ENCODE measurements around the gene ELOVL3. TPM values are rescaled to one million over a fixed set of nuclear protein-coding genes. Genes with fewer than 3 reads are reported as not detected.

Gene ELOVL3
- polyA plus RNA-seq, 1 donor, result 0.12 TPM

- Histone ChIP-seq H3K4me3 (ENCODE audit: low read length) (no peak overlapping the region), H3K27me3 (ENCODE audit: control insufficient read depth, insufficient read depth, low read length) (peaks cover 55% of the 10 kb centered on the region), H3K36me3 (ENCODE audit: control insufficient read depth, insufficient read depth, low read length) (no peaks in the 10 kb centered on the region), H3K9me3 (ENCODE audit: control insufficient read depth, low read depth, low read length) (peaks cover 20% of the 10 kb centered on the region), H3K4me1 (ENCODE audit: control insufficient read depth, insufficient read depth, low read length) (peaks cover 18% of the 10 kb centered on the region), H3K27ac (ENCODE audit: low read length) (no peak overlapping the region)
- WGBS (ENCODE audit: insufficient coverage, low lambda C conversion rate), result 100% methylated on average over 1 of the region's 8 CpGs
- DNase-seq, result no peak
Measured at GRCh38 chr10:102227050-102227449, 951 bp downstream of the ELOVL3 start.

GRCh38 chr10:102229810-102230263, 3.7 kb downstream of the ELOVL3 start:
- H3K27ac ChIP-seq (ENCODE audit: low read length), result no peak overlapping the region
- H3K27me3 ChIP-seq (ENCODE audit: control insufficient read depth, insufficient read depth, low read length), result peaks cover 81% of the 10 kb centered on the region
- peak overlapping the region; percentile 15 for H3K4me3 ChIP-seq (ENCODE audit: low read length)
- H3K36me3 ChIP-seq (ENCODE audit: control insufficient read depth, insufficient read depth, low read length), result no peaks in the 10 kb centered on the region
- WGBS (ENCODE audit: insufficient coverage, low lambda C conversion rate), result 0% methylated on average over 1 of the region's 24 CpGs
- DNase-seq, result peak; percentile 77 to 82
- H3K4me1 ChIP-seq (ENCODE audit: control insufficient read depth, insufficient read depth, low read length), result peaks cover 18% of the 10 kb centered on the region
- peaks cover 20% of the 10 kb centered on the region for H3K9me3 ChIP-seq (ENCODE audit: control insufficient read depth, low read depth, low read length)

GRCh38 chr10:102230264-102230860, 4.3 kb downstream of the ELOVL3 start:
- Histone ChIP-seq H3K27ac (ENCODE audit: low read length) (no peak overlapping the region), H3K27me3 (ENCODE audit: control insufficient read depth, insufficient read depth, low read length) (peaks cover 85% of the 10 kb centered on the region), H3K4me3 (ENCODE audit: low read length) (peak overlapping the region; percentile 31), H3K36me3 (ENCODE audit: control insufficient read depth, insufficient read depth, low read length) (no peaks in the 10 kb centered on the region), H3K9me3 (ENCODE audit: control insufficient read depth, low read depth, low read length) (peaks cover 20% of the 10 kb centered on the region), H3K4me1 (ENCODE audit: control insufficient read depth, insufficient read depth, low read length) (peaks cover 18% of the 10 kb centered on the region)
- no CpG with 5 or more reads among the region's 50 CpGs for WGBS (ENCODE audit: insufficient coverage, low lambda C conversion rate)
- peak in 1 of 2 donors; percentile 34 for DNase-seq

GRCh38 chr10:102230861-102231356, 4.8 kb downstream of the ELOVL3 start:
- Histone ChIP-seq H3K27me3 (ENCODE audit: control insufficient read depth, insufficient read depth, low read length) (peaks cover 89% of the 10 kb centered on the region), H3K9me3 (ENCODE audit: control insufficient read depth, low read depth, low read length) (peaks cover 20% of the 10 kb centered on the region), H3K27ac (ENCODE audit: low read length) (no peak overlapping the region), H3K36me3 (ENCODE audit: control insufficient read depth, insufficient read depth, low read length) (no peaks in the 10 kb centered on the region), H3K4me3 (ENCODE audit: low read length) (peak overlapping the region; percentile 31), H3K4me1 (ENCODE audit: control insufficient read depth, insufficient read depth, low read length) (peaks cover 18% of the 10 kb centered on the region)
- peak in 1 of 2 donors; percentile 47 for DNase-seq
- WGBS (ENCODE audit: insufficient coverage, low lambda C conversion rate), result 0% methylated on average over 4 of the region's 52 CpGs

- no CpG with 5 or more reads among the region's 76 CpGs for WGBS (ENCODE audit: insufficient coverage, low lambda C conversion rate)
- Histone ChIP-seq H3K36me3 (ENCODE audit: control insufficient read depth, insufficient read depth, low read length) (no peaks in the 10 kb centered on the region), H3K4me1 (ENCODE audit: control insufficient read depth, insufficient read depth, low read length) (peaks cover 13% of the 10 kb centered on the region), H3K27me3 (ENCODE audit: control insufficient read depth, insufficient read depth, low read length) (peaks cover 92% of the 10 kb centered on the region), H3K27ac (ENCODE audit: low read length) (no peak overlapping the region), H3K4me3 (ENCODE audit: low read length) (peak overlapping the region; percentile 31), H3K9me3 (ENCODE audit: control insufficient read depth, low read depth, low read length) (peaks cover 14% of the 10 kb centered on the region)
- DNase-seq, result peak in 1 of 2 donors; percentile 30
Measured at GRCh38 chr10:102231357-102232318, 5.5 kb downstream of the ELOVL3 start.

GRCh38 chr10:102233997-102234396, 7.9 kb downstream of the ELOVL3 start:
- WGBS (ENCODE audit: insufficient coverage, low lambda C conversion rate), result no CpG with 5 or more reads among the region's 1 CpG
- Histone ChIP-seq H3K4me1 (ENCODE audit: control insufficient read depth, insufficient read depth, low read length) (peaks cover 10% of the 10 kb centered on the region), H3K4me3 (ENCODE audit: low read length) (no peak overlapping the region), H3K36me3 (ENCODE audit: control insufficient read depth, insufficient read depth, low read length) (no peaks in the 10 kb centered on the region), H3K9me3 (ENCODE audit: control insufficient read depth, low read depth, low read length) (peaks cover 14% of the 10 kb centered on the region), H3K27ac (ENCODE audit: low read length) (no peak overlapping the region), H3K27me3 (ENCODE audit: control insufficient read depth, insufficient read depth, low read length) (peaks cover 92% of the 10 kb centered on the region)
- no peak for DNase-seq

- Histone ChIP-seq H3K9me3 (ENCODE audit: control insufficient read depth, low read depth, low read length) (peaks cover 14% of the 10 kb centered on the region), H3K27me3 (ENCODE audit: control insufficient read depth, insufficient read depth, low read length) (peaks cover 93% of the 10 kb centered on the region), H3K4me1 (ENCODE audit: control insufficient read depth, insufficient read depth, low read length) (peaks cover 7% of the 10 kb centered on the region), H3K27ac (ENCODE audit: low read length) (no peak overlapping the region), H3K4me3 (ENCODE audit: low read length) (no peak overlapping the region), H3K36me3 (ENCODE audit: control insufficient read depth, insufficient read depth, low read length) (no peaks in the 10 kb centered on the region)
- WGBS (ENCODE audit: insufficient coverage, low lambda C conversion rate), result 75% methylated on average over 2 of the region's 12 CpGs
- DNase-seq, result no peak
Measured at GRCh38 chr10:102234888-102235597, 8.9 kb downstream of the ELOVL3 start.

- Histone ChIP-seq H3K27me3 (ENCODE audit: control insufficient read depth, insufficient read depth, low read length) (peaks cover 93% of the 10 kb centered on the region), H3K4me1 (ENCODE audit: control insufficient read depth, insufficient read depth, low read length) (peaks cover 3% of the 10 kb centered on the region), H3K4me3 (ENCODE audit: low read length) (no peak overlapping the region), H3K36me3 (ENCODE audit: control insufficient read depth, insufficient read depth, low read length) (no peaks in the 10 kb centered on the region), H3K27ac (ENCODE audit: low read length) (no peak overlapping the region), H3K9me3 (ENCODE audit: control insufficient read depth, low read depth, low read length) (peaks cover 9% of the 10 kb centered on the region)
- no peak for DNase-seq
- no CpG with 5 or more reads among the region's 1 CpG for WGBS (ENCODE audit: insufficient coverage, low lambda C conversion rate)
Measured at GRCh38 chr10:102235598-102235920, 9.5 kb downstream of the ELOVL3 start.

- WGBS (ENCODE audit: insufficient coverage, low lambda C conversion rate), result 46% methylated on average over 2 of the region's 8 CpGs
- H3K36me3 ChIP-seq (ENCODE audit: control insufficient read depth, insufficient read depth, low read length), result no peaks in the 10 kb centered on the region
- H3K4me1 ChIP-seq (ENCODE audit: control insufficient read depth, insufficient read depth, low read length), result peaks cover 6% of the 10 kb centered on the region
- peaks cover 94% of the 10 kb centered on the region for H3K27me3 ChIP-seq (ENCODE audit: control insufficient read depth, insufficient read depth, low read length)
- no peak for DNase-seq
- no peak overlapping the region for H3K27ac ChIP-seq (ENCODE audit: low read length)
- H3K9me3 ChIP-seq (ENCODE audit: control insufficient read depth, low read depth, low read length), result peaks cover 6% of the 10 kb centered on the region
- H3K4me3 ChIP-seq (ENCODE audit: low read length), result no peak overlapping the region
Measured at GRCh38 chr10:102236006-102236405, 9.9 kb downstream of the ELOVL3 start.

GRCh38 chr10:102237711-102238252, 11.7 kb downstream of the ELOVL3 start:
- H3K27me3 ChIP-seq (ENCODE audit: control insufficient read depth, insufficient read depth, low read length), result peaks cover 90% of the 10 kb centered on the region
- no peaks in the 10 kb centered on the region for H3K36me3 ChIP-seq (ENCODE audit: control insufficient read depth, insufficient read depth, low read length)
- H3K27ac ChIP-seq (ENCODE audit: low read length), result no peak overlapping the region
- no peak overlapping the region for H3K4me3 ChIP-seq (ENCODE audit: low read length)
- peaks cover 4% of the 10 kb centered on the region for H3K9me3 ChIP-seq (ENCODE audit: control insufficient read depth, low read depth, low read length)
- H3K4me1 ChIP-seq (ENCODE audit: control insufficient read depth, insufficient read depth, low read length), result peaks cover 15% of the 10 kb centered on the region
- WGBS (ENCODE audit: insufficient coverage, low lambda C conversion rate), result 88% methylated on average over 1 of the region's 4 CpGs
- DNase-seq, result no peak
